ENCODE results near the gene HPN.

- TF ChIP-seq YY1 (IDR thresholded peaks at IDR 0.05; ENCODE audit: low read depth) (no peak), EP300 (IDR thresholded peaks at IDR 0.05; ENCODE audit: borderline replicate concordance) (no peak), REST (IDR thresholded peaks at IDR 0.05; ENCODE audit: low read depth) (no peak), TAF1 (IDR thresholded peaks at IDR 0.05; ENCODE audit: low read depth) (no peak)
Observed at GRCh38 chr19:35037716-35038622, 3.6 kb upstream of the HPN start.

All from Ishikawa (cell line).